HG03565 (cell line): ENCODE data around the gene COMMD8.
A peak's percentile ranks its signal among the peaks of the same experiment; 100 is the strongest.
"Not testable (repeated sequence)": the region's sequence is repeated elsewhere in the genome, so short reads cannot be mapped to it uniquely, and the experiment has no call there.

Experiments used
- ATAC-seq: cut with Tn5 transposase; IDR thresholded peaks from one replicate; pipeline ENCODE4 v1.9.1; 2021; ENCODE audit warnings: mild to moderate bottlenecking, moderate library complexity; ENCODE audit not compliant: unreplicated experiment

The COMMD8 gene

GRCh38 chr4:47463235-47463956 lies at the start of gene COMMD8:
Gene COMMD8, minus strand, starts transcription at chr4:47463702. Its CDS starts 51 bp downstream, at chr4:47463651.
- peak; percentile 88 for ATAC-seq

- peak; percentile 96 for ATAC-seq
These were observed 47.1 kb upstream of the COMMD8 start for GRCh38 chr4:47510506-47511143.

- ATAC-seq: no peak
These were observed 42.2 kb upstream of the COMMD8 start for GRCh38 chr4:47505666-47506065.

GRCh38 chr4:47505147-47505546 lies 41.6 kb upstream of the COMMD8 start:
- ATAC-seq: no peak

GRCh38 chr4:47500776-47501175 lies 37.3 kb upstream of the COMMD8 start:
- ATAC-seq: no peak

- ATAC-seq: no peak
These were observed 36.2 kb upstream of the COMMD8 start for GRCh38 chr4:47499700-47500099.

GRCh38 chr4:47498899-47499298 lies 35.4 kb upstream of the COMMD8 start:
- ATAC-seq: peak; percentile 48

GRCh38 chr4:47494124-47494430 lies 30.6 kb upstream of the COMMD8 start:
- no peak for ATAC-seq

GRCh38 chr4:47493238-47494123 lies 30.0 kb upstream of the COMMD8 start:
- ATAC-seq: peak; percentile 38

GRCh38 chr4:47490550-47490949 lies 27.0 kb upstream of the COMMD8 start:
- ATAC-seq: peak; percentile 71

- no peak for ATAC-seq
These were observed 25.2 kb upstream of the COMMD8 start for GRCh38 chr4:47488706-47489105.

- not testable (repeated sequence) for ATAC-seq
These were observed 23.2 kb upstream of the COMMD8 start for GRCh38 chr4:47486727-47487126.

GRCh38 chr4:47486231-47486673 lies 22.8 kb upstream of the COMMD8 start:
- no peak for ATAC-seq

GRCh38 chr4:47485768-47486167 lies 22.3 kb upstream of the COMMD8 start:
- no peak for ATAC-seq

- peak; percentile 91 for ATAC-seq
These were observed 21.7 kb upstream of the COMMD8 start, which contains the start of gene ATP10D for GRCh38 chr4:47485047-47485692. Gene ATP10D, plus strand, starts transcription at chr4:47485275. Its CDS starts 27,266 bp downstream, at chr4:47512541.

- no peak for ATAC-seq
These were observed 20.7 kb upstream of the COMMD8 start for GRCh38 chr4:47484168-47484567.

- ATAC-seq: no peak
These were observed 20.2 kb upstream of the COMMD8 start for GRCh38 chr4:47483745-47484144.

GRCh38 chr4:47482326-47482725 lies 18.8 kb upstream of the COMMD8 start:
- no peak for ATAC-seq

GRCh38 chr4:47478804-47479203 lies 15.3 kb upstream of the COMMD8 start:
- ATAC-seq: no peak

- ATAC-seq: no peak
These were observed 11.9 kb upstream of the COMMD8 start for GRCh38 chr4:47475411-47475810.

- ATAC-seq: no peak
These were observed 11.3 kb upstream of the COMMD8 start for GRCh38 chr4:47474799-47475198.
